IMR-90 (cell line): ENCODE data around the gene FGF12. TPM values are rescaled to one million over a fixed set of nuclear protein-coding genes. Genes with fewer than 3 reads are reported as not detected.

Experiments
- ATAC-seq: fragments of 200-7000 bp; cut with Tn5 transposase; 2 replicates; pipeline ENCODE4 v1.9.1; 2020; ENCODE audit warnings: low read depth, mild to moderate bottlenecking, moderate library complexity
- BruUV-seq: library from RNA; stranded (reverse); fragments of 400-500 nt; replicated peaks from 2 replicates; lab custom pipeline; 2021; lab: Mats Ljungman, UMichigan
- CTCF ChIA-PET: fragments of 300-600 bp; formaldehyde crosslinking; extraction: SDS; loops from one replicate; lab custom pipeline; 2021; ENCODE audit warnings: antibody characterized with exemption; lab: Yijun Ruan, JAX
- POLR2A ChIA-PET: fragments of 300-600 bp; sonication (Branson Sonifier 250); formaldehyde crosslinking; loops from one replicate; lab custom pipeline; 2022; ENCODE audit warnings: antibody characterized with exemption; ENCODE audit not compliant: unreplicated experiment; lab: Charles Lee
- DNase-seq: peaks from one replicate; pipeline ENCODE4 v3.0.0; 2013
- H2AFZ ChIP-seq: replicated peaks from 2 replicates; pipeline ENCODE3; 2013; ENCODE audit warnings: low read length, mild to moderate bottlenecking; ENCODE audit not compliant: poor library complexity
- H2AK5ac ChIP-seq: 2 replicates; pipeline ENCODE4 v1.6.1; 2013; ENCODE audit warnings: low read depth, low read length, inconsistent platforms
- H2AK9ac ChIP-seq: replicated peaks from 2 replicates; pipeline ENCODE3; 2013; ENCODE audit warnings: mild to moderate bottlenecking, low read depth, low read length, moderate library complexity; ENCODE audit not compliant: poor library complexity
- H2BK120ac ChIP-seq: 2 replicates; pipeline ENCODE4 v1.6.1; 2013; ENCODE audit warnings: low read depth, low read length, inconsistent platforms
- H2BK15ac ChIP-seq: 3 replicates; pipeline ENCODE4 v1.6.1; 2013; ENCODE audit warnings: low read depth, low read length, inconsistent platforms
- H2BK20ac ChIP-seq: 2 replicates; pipeline ENCODE4 v1.6.1; 2013; ENCODE audit warnings: low read depth, mild to moderate bottlenecking, inconsistent platforms, low read length, moderate library complexity
- H2BK5ac ChIP-seq: 2 replicates; pipeline ENCODE4 v1.6.1; 2013; ENCODE audit warnings: mild to moderate bottlenecking, low read depth, low read length, inconsistent platforms; ENCODE audit not compliant: poor library complexity, severe bottlenecking
- H3K14ac ChIP-seq: replicated peaks from 2 replicates; pipeline ENCODE4 v1.6.1; 2013; ENCODE audit warnings: low read depth, low read length, inconsistent platforms
- H3K18ac ChIP-seq: 2 replicates; pipeline ENCODE4 v1.6.1; 2013; ENCODE audit warnings: low read depth, low read length, control low read depth
- H3K23ac ChIP-seq: 2 replicates; pipeline ENCODE4 v1.6.1; 2013; ENCODE audit warnings: low read depth, low read length, inconsistent platforms
- H3K27ac ChIP-seq: 2 replicates; pipeline ENCODE4 v1.5.1; 2013; ENCODE audit warnings: mild to moderate bottlenecking, control low read depth, low read length; ENCODE audit not compliant: insufficient read depth
- H3K27me3 ChIP-seq: 2 replicates; pipeline ENCODE4 v1.6.1; 2013; ENCODE audit warnings: low read length; ENCODE audit not compliant: control insufficient read depth, insufficient read depth
- H3K36me3 ChIP-seq: 2 replicates; pipeline ENCODE4 v1.6.1; 2013; ENCODE audit warnings: low read length, mixed read lengths; ENCODE audit not compliant: control insufficient read depth, insufficient read depth
- H3K4ac ChIP-seq: 2 replicates; pipeline ENCODE4 v1.6.1; 2013; ENCODE audit warnings: low read depth, low read length, inconsistent platforms
- H3K4me1 ChIP-seq: 2 replicates; pipeline ENCODE4 v1.6.1; 2013; ENCODE audit warnings: low read length, mixed read lengths; ENCODE audit not compliant: control insufficient read depth, insufficient read depth
- H3K4me2 ChIP-seq: 2 replicates; pipeline ENCODE4 v1.6.1; 2013; ENCODE audit warnings: low read depth, mild to moderate bottlenecking, control low read depth, low read length, moderate library complexity
- H3K4me3 ChIP-seq: 2 replicates; pipeline ENCODE4 v1.5.1; 2013; ENCODE audit warnings: low read depth, mild to moderate bottlenecking, control low read depth, low read length, moderate library complexity; ENCODE audit not compliant: insufficient read depth
- H3K56ac ChIP-seq: 2 replicates; pipeline ENCODE4 v1.6.1; 2013; ENCODE audit warnings: low read length, inconsistent platforms; ENCODE audit not compliant: insufficient read depth; ENCODE audit errors: extremely low read depth
- H3K79me1 ChIP-seq, 2 experiments: 2 replicates each; pipeline ENCODE4 v1.6.1; 2013; ENCODE audit warnings: low read length in 2 of 2, inconsistent platforms in 1 of 2, low read depth in 1 of 2
- H3K9ac ChIP-seq: 2 replicates; pipeline ENCODE4 v1.6.1; 2013; ENCODE audit warnings: low read depth, low read length, control low read depth
- H3K9me1 ChIP-seq: 2 replicates; pipeline ENCODE4 v1.6.1; 2013; ENCODE audit warnings: low read length, inconsistent platforms; ENCODE audit not compliant: insufficient read depth
- H3K9me3 ChIP-seq: 2 replicates; pipeline ENCODE4 v1.6.1; 2013; ENCODE audit warnings: low read length; ENCODE audit not compliant: control insufficient read depth, insufficient read depth
- H4K20me1 ChIP-seq: 2 replicates; pipeline ENCODE4 v1.6.1; 2013; ENCODE audit warnings: low read length, inconsistent platforms; ENCODE audit not compliant: insufficient read depth
- H4K5ac ChIP-seq: 2 replicates; pipeline ENCODE4 v1.6.1; 2013; ENCODE audit warnings: mild to moderate bottlenecking, low read depth, low read length, control low read depth
- H4K8ac ChIP-seq, 2 experiments: 2 replicates each; pipeline ENCODE4 v1.6.1; 2013; ENCODE audit warnings: low read depth in 2 of 2, low read length in 2 of 2, control low read depth in 1 of 2, inconsistent platforms in 1 of 2
- H4K91ac ChIP-seq: 2 replicates; pipeline ENCODE4 v1.6.1; 2013; ENCODE audit warnings: low read depth, low read length, inconsistent platforms; ENCODE audit not compliant: insufficient read depth
- BHLHE40 ChIP-seq: fragments of 150-350 bp; IDR thresholded peaks from 2 replicates; pipeline ENCODE4 v1.6.1; 2016; ENCODE audit warnings: mild to moderate bottlenecking, low read depth, low read length
- MXI1 ChIP-seq: IDR thresholded peaks from 2 replicates; pipeline ENCODE4 v1.6.1; 2012; ENCODE audit warnings: low read depth, mild to moderate bottlenecking, low read length, moderate library complexity, borderline replicate concordance
- POLR2A ChIP-seq: IDR thresholded peaks from 2 replicates; pipeline ENCODE4 v1.6.1; 2012; ENCODE audit warnings: mild to moderate bottlenecking, low read depth, low read length
- RFX5 ChIP-seq: IDR thresholded peaks from 2 replicates; pipeline ENCODE4 v1.8.0; 2012; ENCODE audit warnings: low read depth, mild to moderate bottlenecking, low read length, moderate library complexity
- WGBS, 2 experiments: methylation state at CpG; one replicate each; pipeline versions ENCODE4 v1.1.5 to v1.1.7; 2013; ENCODE audit warnings: missing lambda C conversion rate in 2 of 2; ENCODE audit not compliant: insufficient read length in 1 of 2; ENCODE audit errors: extremely low coverage in 2 of 2; 5-methylcytosine and 5-hydroxymethylcytosine counted together
- dilution Hi-C: fragments of 300-500 bp; cut with HindIII; formaldehyde crosslinking; loops from one replicate; pipeline ENCODE4 v1.14.3; 2018; ENCODE audit warnings: low sequenced_read_pairs; ENCODE audit not compliant: unreplicated experiment
- in situ Hi-C: fragments of 300-500 bp; cut with MboI; formaldehyde crosslinking; loops from 3 replicates; pipeline ENCODE4 v1.14.3; 2019; ENCODE audit warnings: low sequenced_read_pairs, inconsistent platforms, mixed read lengths
- intact Hi-C: fragments of 100-400 bp; cut with micrococcal nuclease; formaldehyde crosslinking; loops from 2 replicates; pipeline ENCODE4 v1.10.0; 2022
- polyA plus RNA-seq, 3 experiments: library from polyadenylated mRNA; depleted of rRNA; stranded (reverse); fragments of >200 nt; gene quantifications; 2 replicates each; pipeline ENCODE4 v1.2.3, GENCODE V29; 2012; ENCODE audit warnings: low replicate concordance in 1 of 3
- total RNA-seq: library from RNA; depleted of rRNA; stranded (reverse); fragments of >200 nt; gene quantifications from 2 replicates; pipeline ENCODE4 v1.2.3, GENCODE V29; 2012

The FGF12 gene
- total and polyA plus RNA-seq, 2 of the 4 experiments (the other 2 are of a cell fraction): not detected

GRCh38 chr3:192253138-192253887 lies 474.0 kb downstream of the FGF12 start:
- Histone ChIP-seq H3K4ac (no peak overlapping the region), H3K9ac (no peak overlapping the region), H2AK5ac (no peak overlapping the region), H2BK15ac (no peak overlapping the region), H3K56ac (no peak overlapping the region), H3K9me3 (peaks cover 3% of the 10 kb centered on the region), H2BK120ac (no peak overlapping the region), H3K4me3 (no peak overlapping the region), H3K4me1 (no peaks in the 10 kb centered on the region), H3K9me1 (no peaks in the 10 kb centered on the region), H2BK20ac (no peak overlapping the region), H3K4me2 (no peak overlapping the region), H2AK9ac (no peak overlapping the region), H4K20me1 (no peaks in the 10 kb centered on the region), H4K91ac (no peak overlapping the region), H3K18ac (no peak overlapping the region), H3K27me3 (no peaks in the 10 kb centered on the region), H2AFZ (no peak overlapping the region), H3K36me3 (no peaks in the 10 kb centered on the region), H4K8ac (no peak overlapping the region), H2BK5ac (no peak overlapping the region), H3K79me1 (no peaks in the 10 kb centered on the region), H3K27ac (no peak overlapping the region), H4K5ac (no peak overlapping the region), H3K14ac (no peak overlapping the region), H3K23ac (no peak overlapping the region)
- no TSS peak for BruUV-seq
- dilution Hi-C loops (no loop called here), intact Hi-C loops (no loop called here), in situ Hi-C loops (no loop called here)
- ATAC-seq (no peak), DNase-seq (no peak)
- WGBS, 2 experiments: no CpG with 5 or more reads among the region's 3 CpGs
- ChIA-PET CTCF (no interaction called here), POLR2A (no interaction called here)
- no peak for TF ChIP-seq POLR2A
- TF ChIP-seq BHLHE40: no peak
- no peak for TF ChIP-seq RFX5
- TF ChIP-seq MXI1: no peak
